HL-60 (cell line): Measurements from ENCODE around the gene TJP3.

Source experiments
- DNase-seq, 2 experiments: peaks; one replicate each; pipeline ENCODE4 v3.0.0-alpha.2; 2010 to 2020; ENCODE audit warnings: low read depth in 1 of 2, low spot score in 1 of 2
- H3K27ac ChIP-seq: fragments of 250-450 bp; sonication (Bioruptor Pico); replicated peaks from 2 replicates; pipeline ENCODE4 v1.5.1; 2020; ENCODE audit warnings: mild to moderate bottlenecking, moderate library complexity
- H3K27me3 ChIP-seq: fragments of 250-450 bp; sonication (Bioruptor Pico); 2 replicates; pipeline ENCODE4 v1.5.1; 2021; ENCODE audit warnings: mild to moderate bottlenecking, moderate library complexity; ENCODE audit not compliant: insufficient read depth, poor library complexity, severe bottlenecking
- H3K4me3 ChIP-seq: replicated peaks from 2 replicates; pipeline ENCODE4 v1.5.1; 2011; ENCODE audit warnings: mild to moderate bottlenecking, control low read depth, low read length; ENCODE audit not compliant: insufficient read depth
- GABPA ChIP-seq: IDR thresholded peaks from 2 replicates; pipeline ENCODE4 v1.6.1; 2012; ENCODE audit warnings: low read depth
- POLR2AphosphoS5 ChIP-seq: IDR thresholded peaks from 2 replicates; pipeline ENCODE4 v1.6.1; 2012; ENCODE audit warnings: low read depth
- SPI1 ChIP-seq: IDR thresholded peaks from 2 replicates; pipeline ENCODE4 v1.6.1; 2012; ENCODE audit warnings: low read depth, mild to moderate bottlenecking, borderline replicate concordance
- TF ChIP-seq, protein P1 (sequence below): IDR thresholded peaks from 2 replicates; pipeline ENCODE4 v1.6.1; 2012; ENCODE audit warnings: low read depth; ENCODE audit not compliant: insufficient replicate concordance
- TF ChIP-seq, protein P2 (sequence below): IDR thresholded peaks from one replicate; pipeline ENCODE4 v1.5.1; 2011; ENCODE audit warnings: low read length, control low read depth, inconsistent platforms; ENCODE audit not compliant: insufficient read depth

TJP3 gene

DNA sequence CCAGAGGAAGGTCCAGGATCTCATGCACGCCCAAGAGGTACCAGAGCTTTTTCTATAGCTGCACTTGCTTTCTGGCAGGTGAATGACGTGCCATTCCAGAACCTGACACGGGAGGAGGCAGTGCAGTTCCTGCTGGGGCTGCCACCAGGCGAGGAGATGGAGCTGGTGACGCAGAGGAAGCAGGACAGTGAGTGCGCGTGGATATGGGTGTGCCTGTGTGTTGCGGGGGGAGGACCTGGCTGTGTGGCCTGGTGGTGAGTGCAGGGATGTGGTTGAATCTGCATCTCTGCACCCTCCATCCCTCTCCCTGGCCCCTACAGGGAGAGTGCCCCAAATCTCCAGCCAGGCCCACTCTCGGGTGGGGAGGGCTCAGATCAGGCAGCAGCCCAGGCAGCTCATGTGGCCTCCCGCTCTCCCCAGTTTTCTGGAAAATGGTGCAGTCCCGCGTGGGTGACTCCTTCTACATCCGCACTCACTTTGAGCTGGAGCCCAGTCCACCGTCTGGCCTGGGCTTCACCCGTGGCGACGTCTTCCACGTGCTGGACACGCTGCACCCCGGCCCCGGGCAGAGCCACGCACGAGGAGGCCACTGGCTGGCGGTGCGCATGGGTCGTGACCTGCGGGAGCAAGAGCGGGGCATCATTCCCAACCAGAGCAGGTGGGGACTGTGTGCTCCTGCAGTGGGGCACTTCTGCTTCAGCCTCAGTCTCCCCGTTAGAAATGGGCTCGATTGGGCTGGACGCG is 30.5 kb downstream of the TJP3 start:
- no peaks in the 10 kb centered on the region for H3K27me3 ChIP-seq
- no peak overlapping the region for H3K4me3 ChIP-seq
- DNase-seq, result no peak
- no peak overlapping the region for H3K27ac ChIP-seq
- TF ChIP-seq SPI1 (no peak), POLR2AphosphoS5 (no peak)

DNA sequence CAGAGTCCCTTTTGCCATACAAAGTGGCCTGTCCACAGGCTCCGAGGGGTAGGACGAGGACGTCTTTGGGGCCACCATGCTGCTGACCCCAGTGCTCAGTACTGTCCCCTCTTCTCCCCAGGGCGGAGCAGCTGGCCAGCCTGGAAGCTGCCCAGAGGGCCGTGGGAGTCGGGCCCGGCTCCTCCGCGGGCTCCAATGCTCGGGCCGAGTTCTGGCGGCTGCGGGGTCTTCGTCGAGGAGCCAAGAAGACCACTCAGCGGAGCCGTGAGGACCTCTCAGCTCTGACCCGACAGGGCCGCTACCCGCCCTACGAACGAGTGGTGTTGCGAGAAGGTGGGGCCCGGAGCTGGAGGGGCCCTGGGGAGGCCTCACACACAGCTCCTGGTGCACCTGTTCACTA is 32.2 kb downstream of the TJP3 start:
- H3K4me3 ChIP-seq, result no peak overlapping the region
- DNase-seq, result no peak
- no peak overlapping the region for H3K27ac ChIP-seq
- H3K27me3 ChIP-seq, result no peaks in the 10 kb centered on the region
- TF ChIP-seq, protein P1, sequence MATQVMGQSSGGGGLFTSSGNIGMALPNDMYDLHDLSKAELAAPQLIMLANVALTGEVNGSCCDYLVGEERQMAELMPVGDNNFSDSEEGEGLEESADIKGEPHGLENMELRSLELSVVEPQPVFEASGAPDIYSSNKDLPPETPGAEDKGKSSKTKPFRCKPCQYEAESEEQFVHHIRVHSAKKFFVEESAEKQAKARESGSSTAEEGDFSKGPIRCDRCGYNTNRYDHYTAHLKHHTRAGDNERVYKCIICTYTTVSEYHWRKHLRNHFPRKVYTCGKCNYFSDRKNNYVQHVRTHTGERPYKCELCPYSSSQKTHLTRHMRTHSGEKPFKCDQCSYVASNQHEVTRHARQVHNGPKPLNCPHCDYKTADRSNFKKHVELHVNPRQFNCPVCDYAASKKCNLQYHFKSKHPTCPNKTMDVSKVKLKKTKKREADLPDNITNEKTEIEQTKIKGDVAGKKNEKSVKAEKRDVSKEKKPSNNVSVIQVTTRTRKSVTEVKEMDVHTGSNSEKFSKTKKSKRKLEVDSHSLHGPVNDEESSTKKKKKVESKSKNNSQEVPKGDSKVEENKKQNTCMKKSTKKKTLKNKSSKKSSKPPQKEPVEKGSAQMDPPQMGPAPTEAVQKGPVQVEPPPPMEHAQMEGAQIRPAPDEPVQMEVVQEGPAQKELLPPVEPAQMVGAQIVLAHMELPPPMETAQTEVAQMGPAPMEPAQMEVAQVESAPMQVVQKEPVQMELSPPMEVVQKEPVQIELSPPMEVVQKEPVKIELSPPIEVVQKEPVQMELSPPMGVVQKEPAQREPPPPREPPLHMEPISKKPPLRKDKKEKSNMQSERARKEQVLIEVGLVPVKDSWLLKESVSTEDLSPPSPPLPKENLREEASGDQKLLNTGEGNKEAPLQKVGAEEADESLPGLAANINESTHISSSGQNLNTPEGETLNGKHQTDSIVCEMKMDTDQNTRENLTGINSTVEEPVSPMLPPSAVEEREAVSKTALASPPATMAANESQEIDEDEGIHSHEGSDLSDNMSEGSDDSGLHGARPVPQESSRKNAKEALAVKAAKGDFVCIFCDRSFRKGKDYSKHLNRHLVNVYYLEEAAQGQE, result no peak
- TF ChIP-seq, protein P2, sequence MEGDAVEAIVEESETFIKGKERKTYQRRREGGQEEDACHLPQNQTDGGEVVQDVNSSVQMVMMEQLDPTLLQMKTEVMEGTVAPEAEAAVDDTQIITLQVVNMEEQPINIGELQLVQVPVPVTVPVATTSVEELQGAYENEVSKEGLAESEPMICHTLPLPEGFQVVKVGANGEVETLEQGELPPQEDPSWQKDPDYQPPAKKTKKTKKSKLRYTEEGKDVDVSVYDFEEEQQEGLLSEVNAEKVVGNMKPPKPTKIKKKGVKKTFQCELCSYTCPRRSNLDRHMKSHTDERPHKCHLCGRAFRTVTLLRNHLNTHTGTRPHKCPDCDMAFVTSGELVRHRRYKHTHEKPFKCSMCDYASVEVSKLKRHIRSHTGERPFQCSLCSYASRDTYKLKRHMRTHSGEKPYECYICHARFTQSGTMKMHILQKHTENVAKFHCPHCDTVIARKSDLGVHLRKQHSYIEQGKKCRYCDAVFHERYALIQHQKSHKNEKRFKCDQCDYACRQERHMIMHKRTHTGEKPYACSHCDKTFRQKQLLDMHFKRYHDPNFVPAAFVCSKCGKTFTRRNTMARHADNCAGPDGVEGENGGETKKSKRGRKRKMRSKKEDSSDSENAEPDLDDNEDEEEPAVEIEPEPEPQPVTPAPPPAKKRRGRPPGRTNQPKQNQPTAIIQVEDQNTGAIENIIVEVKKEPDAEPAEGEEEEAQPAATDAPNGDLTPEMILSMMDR, result no peak
- TF ChIP-seq SPI1, result no peak
- no peak for TF ChIP-seq POLR2AphosphoS5
- TF ChIP-seq GABPA, result no peak

DNA sequence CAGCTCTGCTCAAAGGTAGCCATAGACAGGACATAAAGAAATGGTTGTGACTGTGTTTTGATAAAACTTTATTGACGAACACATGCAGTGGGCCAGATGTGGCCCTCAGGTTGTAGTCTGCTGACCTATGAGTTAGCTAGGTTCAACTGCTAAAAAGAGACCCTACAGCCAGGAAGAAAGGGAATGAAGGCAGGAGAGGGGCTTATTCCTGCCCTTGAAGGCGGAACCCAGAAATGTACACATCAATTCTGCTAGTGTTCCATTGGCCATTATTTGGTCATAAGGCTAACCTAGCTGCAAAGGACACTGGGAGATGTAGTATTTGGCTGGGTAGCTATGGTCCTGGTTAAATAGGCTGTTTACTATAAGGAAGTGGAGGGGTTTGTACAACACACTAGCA is 35.3 kb downstream of the TJP3 start:
- DNase-seq, result peak in 1 of 2 experiments; percentile 34
- no peak overlapping the region for H3K27ac ChIP-seq
- no peaks in the 10 kb centered on the region for H3K27me3 ChIP-seq
- H3K4me3 ChIP-seq, result no peak overlapping the region
- TF ChIP-seq SPI1 (peak; percentile 28; the same call in 1 of the 2 replicates), POLR2AphosphoS5 (no peak), GABPA (no peak)
- TF ChIP-seq, protein P1, result no peak

DNA sequence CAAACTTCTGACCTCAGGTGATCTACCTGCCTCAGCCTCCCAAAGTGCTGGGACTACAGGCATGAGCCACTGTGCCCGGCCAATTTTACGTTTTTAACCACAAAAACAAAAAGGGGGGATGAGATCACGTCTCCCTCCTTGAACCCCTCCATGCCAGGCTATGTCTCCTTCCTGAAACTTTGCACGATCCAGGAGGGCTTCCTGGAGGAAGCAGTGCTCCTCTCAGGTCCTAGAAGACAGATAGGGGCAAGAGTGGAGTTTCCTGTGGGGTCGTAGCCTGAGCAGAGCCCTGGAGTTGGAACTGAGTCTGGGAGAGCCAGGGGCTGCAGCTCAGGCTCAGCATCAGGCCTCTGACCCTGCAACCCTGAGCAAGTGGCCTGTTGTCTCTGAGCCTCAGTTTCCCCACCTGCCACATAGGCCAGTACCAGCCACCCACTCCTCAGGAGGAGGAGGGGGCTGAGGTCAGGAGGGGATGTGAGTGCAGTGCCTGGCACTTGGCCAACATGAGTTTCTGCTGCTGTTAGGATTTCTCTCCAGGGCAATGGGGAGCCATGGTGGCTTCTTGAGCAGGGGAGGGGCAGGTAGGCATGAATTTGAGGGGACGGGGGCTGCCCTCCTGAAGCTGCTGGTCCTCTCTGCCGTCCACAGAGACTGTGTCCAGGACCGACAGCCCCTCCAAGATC is 37.3 kb downstream of the TJP3 start:
- no peaks in the 10 kb centered on the region for H3K27me3 ChIP-seq
- H3K27ac ChIP-seq, result no peak overlapping the region
- no peak for DNase-seq
- TF ChIP-seq, protein P1, result no peak
- TF ChIP-seq SPI1, result no peak
- TF ChIP-seq, protein P2, result no peak
- no peak for TF ChIP-seq POLR2AphosphoS5
- TF ChIP-seq GABPA, result no peak
- H3K4me3 ChIP-seq, result no peak overlapping the region
